AG04450 (cell line): ENCODE results near the gene AUH. TPM values are rescaled to one million over a fixed set of nuclear protein-coding genes. Genes with fewer than 3 reads are reported as not detected.

Experiments used
- CTCF ChIA-PET: fragments of 300-600, 350-600 bp; formaldehyde crosslinking; extraction: SDS; loops from one replicate; lab custom pipeline; 2022; ENCODE audit warnings: antibody characterized with exemption, inconsistent platforms; lab: Charles Lee
- POLR2A ChIA-PET: fragments of 350-600 bp; formaldehyde crosslinking; extraction: SDS; loops from one replicate; lab custom pipeline; 2021; ENCODE audit warnings: antibody characterized with exemption, inconsistent platforms; lab: Yijun Ruan, JAX
- DNase-seq: peaks from one replicate; pipeline ENCODE4 v3.0.0-alpha.2; 2011; ENCODE audit warnings: low read depth, low spot score
- H3K27ac ChIP-seq: one replicate; pipeline ENCODE4 v1.5.1; 2012; ENCODE audit warnings: low read depth, low read length, control low read depth
- H3K27me3 ChIP-seq: one replicate; pipeline ENCODE4 v1.6.0; 2012; ENCODE audit warnings: low read length; ENCODE audit not compliant: control insufficient read depth, insufficient read depth
- H3K4me3 ChIP-seq: 2 replicates; pipeline ENCODE4 v1.5.1; 2011; ENCODE audit warnings: mild to moderate bottlenecking, low read depth, low read length, control low read depth
- H3K9me3 ChIP-seq: 2 replicates; pipeline ENCODE4 v1.5.1; 2012; ENCODE audit warnings: low read length; ENCODE audit not compliant: control insufficient read depth, insufficient read depth
- polyA plus RNA-seq: library from polyadenylated mRNA; depleted of rRNA; stranded (reverse); fragments of >200 nt; gene quantifications from 2 replicates; pipeline ENCODE4 v1.2.3, GENCODE V29; 2011
- TF ChIP-seq, protein P1 (sequence below): IDR thresholded peaks from 2 replicates; pipeline ENCODE4 v1.5.1; 2011; ENCODE audit warnings: low read depth, low read length, control low read depth, inconsistent platforms

Gene AUH
- polyA plus RNA-seq, 1 experiment = 9.1 TPM

DNA sequence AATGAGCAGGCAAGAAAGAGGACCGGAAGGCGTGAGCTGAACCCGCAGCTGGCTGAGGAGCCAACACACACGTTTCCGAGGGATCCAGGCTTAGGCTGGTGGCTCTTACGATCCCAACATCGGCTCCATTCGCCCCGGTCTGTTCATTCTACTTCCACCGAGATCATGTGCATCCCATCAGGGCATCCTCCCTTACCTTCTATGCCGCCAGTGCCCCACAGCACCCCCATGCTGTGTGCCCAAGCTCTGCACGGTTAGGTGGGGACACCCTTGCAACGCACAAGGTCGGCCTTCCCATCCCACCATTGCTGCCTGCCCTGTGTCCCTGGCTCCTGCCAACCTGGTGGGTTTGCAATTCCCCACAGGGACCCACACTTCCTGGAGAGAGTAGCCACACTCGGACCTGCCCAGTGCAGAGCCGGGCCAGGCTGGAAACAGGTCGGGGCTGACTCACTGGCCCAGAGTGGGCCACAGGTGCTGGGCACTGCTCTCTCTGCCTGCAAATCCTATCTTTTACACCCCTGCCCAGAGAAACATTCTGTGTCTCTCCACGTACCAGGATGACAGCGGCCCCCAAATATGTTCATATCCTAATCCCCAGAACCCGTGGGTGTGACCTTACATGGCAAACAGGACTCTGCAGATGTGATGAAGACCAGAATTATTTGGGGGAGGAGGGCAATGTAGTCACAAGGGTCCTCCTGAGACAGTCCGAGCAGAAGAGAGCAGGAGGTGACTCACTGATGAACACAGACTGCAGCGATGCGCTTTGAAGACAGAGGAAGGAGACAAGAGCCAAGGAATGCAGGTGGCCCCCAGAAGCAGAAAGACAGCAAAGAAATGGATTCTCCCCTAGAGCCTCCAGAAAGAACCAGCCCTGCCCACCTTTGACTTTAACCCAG lies 182.2 kb downstream of the AUH start:
- Histone ChIP-seq H3K27ac (peak overlapping the region; percentile 75), H3K27me3 (no peaks in the 10 kb centered on the region), H3K4me3 (no peak overlapping the region), H3K9me3 (peaks cover 15% of the 10 kb centered on the region)
- ChIA-PET CTCF (no interaction called here), POLR2A (interaction anchor here (0.6 kb wide), 1 partner anchor 13 kb away, joined by 3 read pairs; no protein-coding TSS in a partner anchor)
- peak; percentile 81 for DNase-seq
- TF ChIP-seq, protein P1, sequence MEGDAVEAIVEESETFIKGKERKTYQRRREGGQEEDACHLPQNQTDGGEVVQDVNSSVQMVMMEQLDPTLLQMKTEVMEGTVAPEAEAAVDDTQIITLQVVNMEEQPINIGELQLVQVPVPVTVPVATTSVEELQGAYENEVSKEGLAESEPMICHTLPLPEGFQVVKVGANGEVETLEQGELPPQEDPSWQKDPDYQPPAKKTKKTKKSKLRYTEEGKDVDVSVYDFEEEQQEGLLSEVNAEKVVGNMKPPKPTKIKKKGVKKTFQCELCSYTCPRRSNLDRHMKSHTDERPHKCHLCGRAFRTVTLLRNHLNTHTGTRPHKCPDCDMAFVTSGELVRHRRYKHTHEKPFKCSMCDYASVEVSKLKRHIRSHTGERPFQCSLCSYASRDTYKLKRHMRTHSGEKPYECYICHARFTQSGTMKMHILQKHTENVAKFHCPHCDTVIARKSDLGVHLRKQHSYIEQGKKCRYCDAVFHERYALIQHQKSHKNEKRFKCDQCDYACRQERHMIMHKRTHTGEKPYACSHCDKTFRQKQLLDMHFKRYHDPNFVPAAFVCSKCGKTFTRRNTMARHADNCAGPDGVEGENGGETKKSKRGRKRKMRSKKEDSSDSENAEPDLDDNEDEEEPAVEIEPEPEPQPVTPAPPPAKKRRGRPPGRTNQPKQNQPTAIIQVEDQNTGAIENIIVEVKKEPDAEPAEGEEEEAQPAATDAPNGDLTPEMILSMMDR = no peak

DNA sequence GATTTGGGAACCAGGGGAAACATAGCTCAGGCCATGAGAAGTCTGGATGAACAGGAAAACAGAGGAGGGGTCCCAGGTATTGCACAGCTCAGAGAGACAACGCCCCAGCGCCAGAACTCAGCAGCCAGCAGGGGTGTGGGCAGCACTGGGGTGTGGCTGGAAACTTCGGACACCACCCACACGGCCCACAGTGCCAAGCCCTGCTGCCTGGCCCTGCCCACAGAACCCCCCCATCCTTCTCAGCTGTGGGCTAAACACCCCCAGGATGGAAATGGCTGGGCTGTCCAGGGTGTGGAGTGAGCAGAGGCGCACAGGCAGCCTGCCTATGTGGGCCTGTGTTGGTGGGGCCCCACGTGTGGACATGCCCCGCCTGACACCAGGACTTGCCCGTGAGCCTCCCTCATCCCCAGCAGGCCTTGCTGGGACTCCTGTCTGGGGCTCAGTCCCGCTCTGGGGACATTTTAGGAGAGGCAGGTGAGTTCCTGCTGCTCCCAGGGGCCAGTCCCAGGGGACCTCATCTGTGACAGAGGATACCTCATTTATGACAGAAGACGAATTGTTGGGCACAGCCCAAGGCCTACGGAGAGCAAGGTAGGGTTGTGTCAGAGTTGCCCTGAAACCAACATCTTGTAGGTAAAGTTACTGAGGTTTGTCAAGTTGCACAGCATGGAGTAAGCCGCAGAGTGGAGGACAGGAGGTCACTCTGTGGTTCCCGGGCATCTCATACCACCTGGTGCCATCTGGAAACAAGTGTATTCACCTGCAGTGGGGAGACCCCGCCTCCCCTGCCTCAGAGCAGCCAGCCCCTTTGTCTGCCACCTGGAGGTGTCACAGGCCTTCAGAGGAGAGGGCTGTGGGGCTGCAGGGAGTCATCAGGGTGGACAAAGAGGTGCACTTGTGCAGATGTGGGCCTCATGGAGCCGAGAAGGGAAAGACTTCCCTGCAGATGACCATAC lies 183.2 kb downstream of the AUH start:
- no peak overlapping the region for H3K4me3 ChIP-seq
- peaks cover 15% of the 10 kb centered on the region for H3K9me3 ChIP-seq
- H3K27me3 ChIP-seq = no peaks in the 10 kb centered on the region
- TF ChIP-seq, protein P1 = no peak
- DNase-seq = no peak
- peak overlapping the region; percentile 65 for H3K27ac ChIP-seq
- ChIA-PET CTCF (interaction anchor here (1.0 kb wide), 1 partner anchor 264 kb away, joined by 4 read pairs; no protein-coding TSS in a partner anchor), POLR2A (interaction anchor here (0.6 to 0.7 kb wide), 2 partner anchors 14 to 78 kb away, joined by 3 to 7 read pairs; no protein-coding TSS in a partner anchor)

DNA sequence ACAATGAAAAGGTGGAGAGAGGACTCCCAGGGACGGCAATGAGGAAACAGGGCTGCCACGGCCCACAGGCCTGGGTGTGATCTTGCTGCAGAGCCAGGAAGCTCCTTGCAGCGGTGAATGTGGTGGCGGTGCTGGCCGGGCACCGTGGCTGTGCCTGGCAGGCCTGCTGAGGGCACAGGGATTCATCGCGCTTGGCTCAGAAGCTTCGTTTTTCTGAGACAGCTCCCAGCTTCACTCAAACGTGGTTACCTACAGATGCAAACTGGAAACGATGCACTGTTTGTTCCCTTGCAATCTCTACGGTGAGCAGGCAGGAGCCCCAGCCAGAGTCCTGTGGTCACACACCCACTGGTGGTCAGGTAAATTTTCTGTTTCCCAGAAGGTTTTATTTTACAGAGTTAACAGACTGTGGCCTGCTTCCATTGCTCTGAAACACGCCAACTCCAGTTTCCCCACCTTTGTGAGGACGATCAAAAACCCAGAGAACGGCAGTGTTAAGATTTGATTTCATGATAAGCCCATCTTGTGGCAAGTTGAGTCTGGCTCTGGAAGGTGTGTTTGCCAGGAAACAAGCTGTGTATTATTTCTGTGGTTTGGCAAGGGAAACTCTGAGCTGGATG lies 183.9 kb downstream of the AUH start:
- H3K9me3 ChIP-seq = peaks cover 15% of the 10 kb centered on the region
- no peak overlapping the region for H3K27ac ChIP-seq
- no peaks in the 10 kb centered on the region for H3K27me3 ChIP-seq
- no peak for DNase-seq
- H3K4me3 ChIP-seq = no peak overlapping the region
- TF ChIP-seq, protein P1 = no peak
- ChIA-PET CTCF (interaction anchor here (1.0 kb wide), 1 partner anchor 263 kb away, joined by 4 read pairs; no protein-coding TSS in a partner anchor), POLR2A (interaction anchor here (0.6 to 0.7 kb wide), 2 partner anchors 15 to 78 kb away, joined by 3 to 7 read pairs; no protein-coding TSS in a partner anchor)

DNA sequence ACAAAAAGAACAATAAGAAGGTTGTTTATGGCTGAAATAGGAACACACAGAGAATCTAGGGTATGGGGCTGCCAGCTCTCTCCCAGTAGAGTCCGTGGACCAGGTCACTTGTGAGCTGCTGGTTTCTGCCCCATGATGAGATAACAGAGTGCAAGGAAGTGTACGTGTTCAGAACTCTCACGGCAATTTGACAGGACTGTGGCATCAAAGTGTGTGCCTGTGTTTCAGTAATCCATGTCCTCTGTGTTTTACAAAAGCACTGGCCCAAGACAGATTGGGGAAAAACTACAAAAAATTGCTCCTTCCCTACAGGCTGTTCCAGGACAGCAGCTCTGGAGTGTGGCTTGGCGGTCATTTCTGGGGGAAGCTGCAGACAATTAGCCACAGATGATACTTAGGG lies 184.6 kb downstream of the AUH start:
- DNase-seq = no peak
- no peak overlapping the region for H3K4me3 ChIP-seq
- H3K9me3 ChIP-seq = peaks cover 15% of the 10 kb centered on the region
- TF ChIP-seq, protein P1 = no peak
- ChIA-PET CTCF (no interaction called here), POLR2A (no interaction called here)
- no peak overlapping the region for H3K27ac ChIP-seq
- H3K27me3 ChIP-seq = no peaks in the 10 kb centered on the region
